IPS-20b (cell line): ENCODE results near the gene EPHX1.
"Not testable (repeated sequence)": the region's sequence is repeated elsewhere in the genome, so short reads cannot be mapped to it uniquely, and the experiment has no call there.

Source experiments
- H3K27ac ChIP-seq: one replicate; pipeline ENCODE4 v1.5.1; 2013; ENCODE audit warnings: low read length
- H3K27me3 ChIP-seq: 2 replicates; pipeline ENCODE4 v1.6.1; 2013; ENCODE audit warnings: mild to moderate bottlenecking, low read length, inconsistent platforms; ENCODE audit not compliant: insufficient read depth
- H3K36me3 ChIP-seq: 2 replicates; pipeline ENCODE4 v1.6.1; 2013; ENCODE audit warnings: low read depth, mild to moderate bottlenecking, inconsistent platforms, low read length, moderate library complexity; ENCODE audit not compliant: insufficient read depth
- H3K4me1 ChIP-seq: 2 replicates; pipeline ENCODE4 v1.6.1; 2013; ENCODE audit warnings: mild to moderate bottlenecking, control low read depth, inconsistent platforms, low read length, moderate library complexity; ENCODE audit not compliant: insufficient read depth
- H3K4me3 ChIP-seq: 2 replicates; pipeline ENCODE4 v1.5.1; 2013; ENCODE audit warnings: mild to moderate bottlenecking, low read length, inconsistent platforms
- H3K9ac ChIP-seq: 2 replicates; pipeline ENCODE4 v1.6.1; 2013; ENCODE audit warnings: low read depth, mild to moderate bottlenecking, inconsistent platforms, low read length, moderate library complexity
- H3K9me3 ChIP-seq: 2 replicates; pipeline ENCODE4 v1.6.1; 2013; ENCODE audit warnings: mild to moderate bottlenecking, low read depth, low read length, inconsistent platforms; ENCODE audit not compliant: insufficient read depth

Gene EPHX1

DNA sequence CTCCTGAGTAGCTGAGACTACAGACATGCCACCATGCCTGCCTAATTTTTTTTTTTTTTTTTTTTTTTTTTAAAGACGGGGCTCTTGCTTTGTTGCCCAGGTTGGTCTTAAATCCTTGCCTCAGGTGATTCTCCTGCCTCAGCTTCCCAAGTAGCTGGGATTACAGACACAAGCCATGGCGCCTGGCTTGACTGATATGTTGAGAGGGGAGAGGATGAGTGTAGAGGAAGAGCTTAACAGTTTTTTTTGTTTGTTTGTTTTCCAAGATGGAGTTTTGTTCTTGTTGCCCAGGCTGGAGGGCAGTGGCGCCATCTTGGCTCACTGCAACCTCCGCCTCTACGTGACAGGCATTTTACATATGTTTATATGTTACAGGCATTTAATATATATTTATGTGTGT, 29.8 kb upstream of the EPHX1 start:
- Histone ChIP-seq H3K4me1 (peaks cover 23% of the 10 kb centered on the region), H3K27me3 (no peaks in the 10 kb centered on the region), H3K27ac (no peak overlapping the region), H3K4me3 (peak overlapping the region; percentile 96; the same call in 1 of the 2 replicates), H3K36me3 (peaks cover 47% of the 10 kb centered on the region), H3K9me3 (no peaks in the 10 kb centered on the region), H3K9ac (no peak overlapping the region; the same call in 1 of the 2 replicates)

DNA sequence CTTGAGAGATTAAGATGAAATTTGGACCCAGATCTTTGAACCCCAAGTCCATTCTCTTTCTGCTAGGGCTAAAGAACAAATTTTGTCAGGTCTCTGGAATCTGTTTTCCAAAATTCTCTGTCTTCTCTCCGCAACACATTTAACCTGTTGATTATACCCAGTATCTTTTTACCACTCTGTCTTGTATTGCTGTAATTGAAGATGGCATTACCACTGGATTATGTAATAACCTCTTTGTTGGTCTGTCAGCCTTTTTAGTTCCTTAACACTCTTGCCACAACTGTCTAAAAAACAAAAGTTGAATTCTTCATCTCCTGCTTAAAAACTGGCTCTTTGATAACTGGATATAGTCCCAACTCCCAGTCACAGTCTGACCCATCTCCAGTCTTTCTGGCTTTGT, 29.3 kb upstream of the EPHX1 start:
- peak overlapping the region; percentile 96; the same call in 1 of the 2 replicates for H3K4me3 ChIP-seq
- H3K4me1 ChIP-seq: peaks cover 23% of the 10 kb centered on the region
- no peaks in the 10 kb centered on the region for H3K27me3 ChIP-seq
- H3K9ac ChIP-seq: 0 out of 2 replicates have a peak overlapping the region, but pooled peaks have one; percentile 3
- peaks cover 52% of the 10 kb centered on the region for H3K36me3 ChIP-seq
- no peaks in the 10 kb centered on the region for H3K9me3 ChIP-seq
- H3K27ac ChIP-seq: no peak overlapping the region

DNA sequence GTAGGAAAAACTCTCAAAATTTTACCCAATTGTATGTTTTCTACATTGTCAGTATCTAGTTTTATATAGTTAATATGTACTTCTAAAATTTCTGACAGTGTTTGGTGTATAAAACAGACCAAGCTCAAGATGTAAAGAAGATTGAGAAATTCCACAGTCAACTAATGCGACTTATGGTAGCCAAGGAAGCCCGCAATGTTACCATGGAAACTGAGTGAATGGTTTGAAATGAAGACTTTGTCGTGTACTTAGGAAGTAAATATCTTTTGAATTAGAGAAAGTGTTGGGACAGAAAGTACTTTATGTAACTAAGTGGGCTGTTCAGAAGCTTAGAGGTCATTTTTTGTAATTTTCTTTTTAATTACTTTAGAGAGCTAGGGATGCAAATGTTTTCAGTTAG, 20.8 kb upstream of the EPHX1 start:
- H3K4me3 ChIP-seq, H3K9ac ChIP-seq, H3K27me3 ChIP-seq, H3K4me1 ChIP-seq, H3K27ac ChIP-seq: not testable (repeated sequence)
- Histone ChIP-seq H3K36me3 (peaks cover 82% of the 10 kb centered on the region), H3K9me3 (peaks cover 17% of the 10 kb centered on the region; the same call in 1 of the 2 replicates)

DNA sequence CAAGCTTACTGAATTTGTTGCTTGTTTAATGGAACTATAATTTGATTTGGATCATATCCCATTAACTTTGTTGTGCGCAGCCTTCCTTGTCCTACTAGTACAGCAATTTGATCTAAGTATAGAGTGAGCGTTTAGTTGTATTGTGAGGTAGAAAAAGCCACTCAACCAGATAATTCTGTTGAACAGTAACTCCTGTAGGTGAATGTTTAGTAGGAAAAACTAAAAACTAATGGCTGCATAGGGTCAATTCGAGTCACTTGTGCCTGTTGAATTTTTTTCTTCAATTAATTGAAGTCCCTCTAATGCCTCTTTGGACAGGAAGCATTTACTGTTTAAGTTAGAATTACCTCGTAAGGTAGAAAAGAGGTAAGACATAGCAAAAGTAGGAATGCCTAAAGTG, 15.0 kb upstream of the EPHX1 start:
- Histone ChIP-seq H3K4me1 (no peaks in the 10 kb centered on the region), H3K27me3 (no peaks in the 10 kb centered on the region), H3K9ac (no peak overlapping the region), H3K36me3 (peaks cover 34% of the 10 kb centered on the region), H3K4me3 (no peak overlapping the region), H3K9me3 (peaks cover 19% of the 10 kb centered on the region; the same call in 1 of the 2 replicates), H3K27ac (no peak overlapping the region)

DNA sequence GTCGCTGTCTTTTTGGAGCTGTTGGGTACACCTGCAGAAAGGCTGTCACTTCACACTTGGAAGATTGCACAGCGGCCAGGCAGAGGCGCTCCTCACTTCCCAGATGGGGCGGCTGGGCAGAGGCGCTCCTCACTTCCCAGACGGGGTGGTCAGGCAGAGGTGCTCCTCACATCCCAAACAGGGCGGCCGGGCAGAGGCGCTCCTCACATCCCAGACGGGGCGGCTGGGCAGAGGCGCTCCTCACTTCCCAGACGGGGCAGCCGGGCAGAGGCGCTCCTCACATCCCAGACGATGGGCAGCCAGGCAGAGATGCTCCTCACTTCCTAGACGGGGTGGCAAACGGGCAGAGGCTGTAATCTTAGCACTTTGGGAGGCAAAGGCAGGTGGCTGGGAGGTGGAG, 13.8 kb upstream of the EPHX1 start:
- not testable (repeated sequence) for H3K9me3 ChIP-seq, H3K9ac ChIP-seq, H3K4me1 ChIP-seq, H3K27me3 ChIP-seq, H3K4me3 ChIP-seq, H3K27ac ChIP-seq
- H3K36me3 ChIP-seq: peaks cover 22% of the 10 kb centered on the region

DNA sequence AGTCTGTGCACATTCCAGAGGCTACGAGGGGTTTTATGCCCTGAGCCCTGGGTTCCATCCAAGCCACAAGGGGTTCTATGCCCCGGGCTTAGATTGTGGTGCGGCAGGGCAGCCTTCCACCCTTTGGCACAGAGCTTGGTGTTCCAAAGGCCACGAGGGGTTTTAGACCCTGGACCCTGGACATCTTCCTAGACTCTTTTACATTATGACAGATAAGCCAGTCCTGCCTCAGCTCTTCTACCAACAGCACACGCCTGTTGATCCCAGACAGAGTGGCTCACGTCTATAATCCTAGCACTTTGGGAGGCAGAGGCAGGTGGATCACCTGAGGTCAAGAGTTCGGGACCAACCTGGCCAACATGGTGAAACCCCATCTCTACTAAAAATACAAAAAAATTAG, 8.8 kb upstream of the EPHX1 start:
- not testable (repeated sequence) for H3K9me3 ChIP-seq, H3K4me3 ChIP-seq, H3K36me3 ChIP-seq, H3K4me1 ChIP-seq, H3K9ac ChIP-seq, H3K27me3 ChIP-seq, H3K27ac ChIP-seq

DNA sequence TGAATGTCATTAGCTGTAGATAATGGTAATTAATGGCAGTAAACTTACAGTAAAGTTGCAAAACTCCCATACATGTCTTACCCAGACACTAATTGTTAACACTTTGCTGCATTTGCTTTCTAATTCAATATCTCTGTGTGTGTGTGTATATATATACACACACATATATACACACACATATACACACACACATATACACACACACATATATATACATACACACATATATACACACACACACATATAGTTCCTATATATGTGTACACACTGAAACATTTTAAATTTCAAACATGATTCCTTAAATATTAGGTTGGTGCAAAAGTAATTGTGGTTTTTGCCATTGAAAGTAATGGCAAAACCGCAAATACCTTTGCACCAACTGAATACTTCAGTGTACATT, 3.7 kb upstream of the EPHX1 start:
- no peaks in the 10 kb centered on the region for H3K36me3 ChIP-seq
- no peak overlapping the region for H3K4me3 ChIP-seq
- no peak overlapping the region for H3K27ac ChIP-seq
- H3K9me3 ChIP-seq: no peaks in the 10 kb centered on the region
- H3K4me1 ChIP-seq: peaks cover 3% of the 10 kb centered on the region
- H3K9ac ChIP-seq: no peak overlapping the region
- peaks cover 18% of the 10 kb centered on the region; the same call in 1 of the 2 replicates for H3K27me3 ChIP-seq

DNA sequence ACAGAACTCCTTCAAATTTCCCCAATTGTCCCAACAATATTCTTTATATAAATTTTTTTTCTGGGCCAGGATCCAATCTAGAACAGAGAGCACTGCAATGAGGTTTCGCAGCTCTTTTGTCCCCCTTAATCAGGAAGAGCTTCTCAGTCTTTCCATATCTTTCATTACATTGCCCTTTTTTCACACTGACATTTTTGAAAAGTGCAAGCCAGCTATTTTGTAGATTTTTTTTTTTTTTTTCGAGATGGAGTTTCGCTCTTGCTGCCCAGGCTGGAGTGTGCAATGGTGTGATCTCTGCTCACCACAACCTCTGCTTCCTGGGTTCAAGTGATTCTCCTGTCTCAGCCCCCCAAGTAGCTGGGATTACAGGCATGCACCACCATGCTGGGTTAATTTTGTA, 3.2 kb upstream of the EPHX1 start:
- H3K4me3 ChIP-seq, H3K4me1 ChIP-seq, H3K36me3 ChIP-seq, H3K9ac ChIP-seq, H3K27ac ChIP-seq, H3K9me3 ChIP-seq: not testable (repeated sequence)
- peaks cover 23% of the 10 kb centered on the region for H3K27me3 ChIP-seq

DNA sequence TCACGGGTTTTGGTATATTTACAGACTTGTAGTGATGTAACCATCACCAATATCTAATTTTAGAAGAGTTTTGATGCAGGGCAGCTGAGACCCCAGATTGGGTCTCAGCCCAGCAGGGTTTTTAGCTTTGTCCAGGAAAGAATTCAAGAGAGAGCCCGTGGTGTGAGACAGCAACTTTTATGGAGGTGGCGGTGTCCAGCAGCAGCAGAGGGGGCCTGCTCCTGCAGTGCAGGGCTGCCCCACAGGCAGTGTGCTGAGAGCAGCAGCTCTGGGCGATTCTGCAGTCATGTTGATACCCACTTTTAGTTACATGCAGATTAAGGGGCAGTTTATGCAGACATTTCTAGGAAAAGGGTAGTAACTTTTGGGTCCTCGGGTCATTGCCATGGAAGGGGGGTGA, 1.8 kb upstream of the EPHX1 start:
- Histone ChIP-seq H3K9ac (no peak overlapping the region), H3K9me3 (no peaks in the 10 kb centered on the region), H3K27me3 (peaks cover 26% of the 10 kb centered on the region), H3K27ac (no peak overlapping the region), H3K4me3 (no peak overlapping the region), H3K4me1 (peaks cover 14% of the 10 kb centered on the region), H3K36me3 (0 out of 2 replicates have a peak, but pooled peaks cover 5% of the 10 kb centered on the region)

DNA sequence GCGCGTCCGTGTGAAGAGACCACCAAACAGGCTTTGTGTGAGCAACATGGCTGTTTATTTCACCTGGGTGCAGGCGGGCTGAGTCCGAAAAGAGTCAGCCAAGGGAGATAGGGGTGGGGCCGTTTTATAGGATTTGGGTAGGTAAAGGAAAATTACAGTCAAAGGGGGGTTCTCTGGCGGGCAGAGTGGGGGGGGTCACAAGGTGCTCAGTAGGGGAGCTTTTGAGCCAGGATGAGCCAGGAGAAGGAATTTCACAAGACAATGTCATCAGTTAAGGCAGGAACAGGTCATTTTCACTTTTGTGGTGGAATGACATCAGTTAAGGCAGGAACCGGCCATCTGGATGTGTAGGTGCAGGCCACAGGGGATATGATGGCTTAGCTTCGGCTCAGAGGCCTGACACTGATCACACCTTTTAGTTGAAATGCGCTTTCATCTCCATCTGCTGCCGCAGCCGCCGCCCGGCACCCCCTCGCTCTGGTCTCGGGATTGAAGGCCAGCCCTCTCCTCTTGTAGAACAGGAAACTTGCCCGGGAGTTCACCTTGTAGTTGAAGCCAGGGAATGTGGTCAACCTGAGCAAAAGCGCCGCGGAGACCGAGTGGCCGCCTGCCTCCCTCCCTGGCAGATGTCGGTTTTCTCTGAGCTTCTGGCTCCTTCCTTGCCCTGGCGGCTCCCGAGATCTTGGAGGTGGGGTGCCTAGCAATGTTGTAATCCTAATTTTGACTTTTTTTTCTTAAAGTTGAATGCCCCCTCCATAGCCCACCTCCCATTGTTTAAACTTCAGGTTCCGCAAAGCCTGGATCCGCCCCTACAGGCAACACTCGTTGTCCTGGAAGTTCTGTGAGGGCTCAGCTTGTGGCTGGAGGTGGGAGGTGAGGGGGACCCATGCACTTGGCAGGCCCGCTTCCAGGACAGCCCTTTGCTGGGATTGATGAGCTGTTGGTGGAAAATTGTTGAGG, 935 bp downstream of the EPHX1 start:
- Histone ChIP-seq H3K9ac (peak overlapping the region; percentile 76; the same call in 1 of the 2 replicates), H3K27me3 (peaks cover 26% of the 10 kb centered on the region), H3K4me3 (peak overlapping the region; percentile 83), H3K4me1 (peaks cover 26% of the 10 kb centered on the region)
- H3K36me3 ChIP-seq, H3K27ac ChIP-seq, H3K9me3 ChIP-seq: not testable (repeated sequence)

DNA sequence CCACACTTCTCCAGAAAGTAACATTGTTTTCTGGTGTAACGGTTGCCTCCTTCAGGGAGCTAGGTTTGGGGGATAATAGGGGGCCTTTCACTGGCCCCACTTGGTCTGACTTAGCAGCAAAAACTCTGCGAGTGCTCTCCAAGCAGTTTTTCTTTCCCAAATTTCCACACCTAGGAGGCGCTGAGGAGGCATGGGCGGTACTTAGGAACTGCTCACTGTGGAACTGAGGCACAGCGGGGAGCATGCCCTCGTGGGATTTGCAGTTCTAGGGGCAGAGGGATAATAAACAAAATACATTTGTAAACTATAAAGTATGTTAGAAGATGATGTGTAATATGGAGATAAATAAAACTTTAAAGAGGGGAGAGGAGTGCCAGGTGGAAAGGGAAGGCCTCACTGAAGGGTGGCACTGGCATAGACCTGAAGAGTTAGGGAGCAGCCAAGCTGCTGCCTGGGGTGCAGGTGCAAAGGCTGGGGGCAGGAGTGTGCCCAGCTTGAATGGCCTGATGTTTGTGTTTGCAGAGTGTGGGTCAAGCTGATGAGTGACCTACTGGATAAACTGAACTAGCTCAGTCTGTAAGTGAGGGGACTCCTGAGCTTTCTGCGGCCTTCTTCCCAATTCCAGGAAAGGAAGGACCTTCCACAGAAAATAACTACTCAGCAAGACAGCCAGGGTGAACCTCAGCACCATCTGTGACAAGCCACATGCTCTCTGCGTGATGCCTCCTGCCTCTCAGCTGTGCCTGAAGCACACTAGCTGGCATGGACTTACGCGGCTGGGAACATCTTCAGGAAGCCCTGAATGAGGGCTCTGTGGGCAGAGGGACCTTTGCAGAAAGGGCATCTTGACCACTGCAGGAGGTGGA, 1.9 kb downstream of the EPHX1 start:
- 0 out of 2 replicates have a peak, but pooled peaks cover 5% of the 10 kb centered on the region for H3K36me3 ChIP-seq
- peaks cover 26% of the 10 kb centered on the region for H3K27me3 ChIP-seq
- H3K4me1 ChIP-seq: peaks cover 29% of the 10 kb centered on the region
- peak overlapping the region; percentile 68; the same call in 1 of the 2 replicates for H3K9ac ChIP-seq
- H3K4me3 ChIP-seq: peak overlapping the region; percentile 83
- no peaks in the 10 kb centered on the region for H3K9me3 ChIP-seq
- no peak overlapping the region for H3K27ac ChIP-seq
